ENCODE results near the gene FAM234B. TPM values are rescaled to one million over a fixed set of nuclear protein-coding genes. Genes with fewer than 3 reads are reported as not detected.

The FAM234B gene
- total RNA-seq, 1 experiment from 2014 or later: 20.8 TPM

DNA sequence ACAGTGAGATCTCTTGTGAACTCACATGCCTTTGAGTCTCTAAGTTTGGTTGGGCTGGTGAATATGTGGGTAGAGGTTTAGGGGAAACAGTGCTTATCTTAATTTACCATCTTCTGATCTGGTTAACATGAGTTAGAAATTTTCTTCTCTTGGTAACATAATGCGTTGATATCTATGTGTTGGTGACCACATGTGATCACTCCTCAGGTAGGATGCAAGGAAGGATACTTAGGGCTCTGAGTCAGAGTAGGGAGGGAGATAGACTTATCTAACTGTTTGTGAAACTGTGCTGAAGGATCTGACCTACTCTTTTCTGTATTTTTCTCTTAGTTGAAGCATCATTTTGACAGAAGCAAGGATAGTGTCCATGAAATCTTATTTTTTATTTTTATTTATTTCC is 23.1 kb downstream of the FAM234B start:
- no peak overlapping the region for H4K5ac ChIP-seq (ENCODE audit: insufficient read length, low read depth, low read length)
- H3K27ac ChIP-seq (ENCODE audit: insufficient read length, low read depth, low read length): no peak overlapping the region
- no peaks in the 10 kb centered on the region for H3K79me1 ChIP-seq (ENCODE audit: insufficient read depth, low read depth, low read length, poor library complexity, severe bottlenecking)
- no peaks in the 10 kb centered on the region for H3K4me1 ChIP-seq (ENCODE audit: insufficient read depth, low read length)
- H3K23me2 ChIP-seq (ENCODE audit: insufficient read length, low read depth, low read length, poor library complexity, severe bottlenecking): no peaks in the 10 kb centered on the region
- no peak overlapping the region for H2AFZ ChIP-seq (ENCODE audit: low read length)
- no peak overlapping the region for H3K23ac ChIP-seq (ENCODE audit: insufficient read length, low read depth, low read length)
- no peak overlapping the region for H3K4me2 ChIP-seq (ENCODE audit: insufficient read depth, insufficient read length, low read length)
- no peak overlapping the region for H2BK20ac ChIP-seq (ENCODE audit: low read depth, low read length, poor library complexity, severe bottlenecking)
- H2BK5ac ChIP-seq (ENCODE audit: insufficient read length, low read length): no peak overlapping the region
- H3K18ac ChIP-seq (ENCODE audit: insufficient read length, low read depth, low read length): no peak overlapping the region
- H3T11ph ChIP-seq (ENCODE audit: low read length): no peak overlapping the region
- Mint-ChIP-seq H3K36me3 (ENCODE audit: insufficient read depth in 1 of 3, low read depth in 3 of 3) (peaks cover 8 to 36% (median 36%) of the 10 kb centered on the region in 3 experiments; a peak in 6 of 7 replicates), H3K9me3 (no peaks in the 10 kb centered on the region), H3K27ac (peak overlapping the region in 1 of 3 experiments; percentile 15; a peak in 2 of 7 replicates), H3K4me3 (no peak overlapping the region), H3K4me1 (peaks cover 8 to 10% of the 10 kb centered on the region in 2 experiments), H3K27me3 (ENCODE audit: low read depth) (no peaks in the 10 kb centered on the region)
- no peak overlapping the region for H2BK120ac ChIP-seq (ENCODE audit: low read depth, low read length, poor library complexity, severe bottlenecking)
- no peak overlapping the region for H3K9ac ChIP-seq (ENCODE audit: extremely low read depth, insufficient read length, low read length)
- H2AK5ac ChIP-seq (ENCODE audit: insufficient read length, low read length): no peak overlapping the region
- H4K20me1 ChIP-seq (ENCODE audit: control insufficient read depth, insufficient read depth, insufficient read length): no peaks in the 10 kb centered on the region
- H2BK15ac ChIP-seq (ENCODE audit: low read depth, low read length): no peak overlapping the region
- 0 out of 2 replicates have a peak, but pooled peaks cover 2% of the 10 kb centered on the region for H3K79me2 ChIP-seq (ENCODE audit: insufficient read depth, low read length)
- no peak overlapping the region for H3K56ac ChIP-seq (ENCODE audit: insufficient read length, low read depth, low read length)
- no peak overlapping the region for H4K91ac ChIP-seq (ENCODE audit: insufficient read length, low read depth, low read length)
- DNase-seq: no peak
- no peaks in the 10 kb centered on the region for H3K9me3 ChIP-seq (ENCODE audit: control insufficient read depth, low read depth, low read length)
- H3K4ac ChIP-seq (ENCODE audit: low read depth, low read length): no peak overlapping the region
- TF ChIP-seq, protein P1, sequence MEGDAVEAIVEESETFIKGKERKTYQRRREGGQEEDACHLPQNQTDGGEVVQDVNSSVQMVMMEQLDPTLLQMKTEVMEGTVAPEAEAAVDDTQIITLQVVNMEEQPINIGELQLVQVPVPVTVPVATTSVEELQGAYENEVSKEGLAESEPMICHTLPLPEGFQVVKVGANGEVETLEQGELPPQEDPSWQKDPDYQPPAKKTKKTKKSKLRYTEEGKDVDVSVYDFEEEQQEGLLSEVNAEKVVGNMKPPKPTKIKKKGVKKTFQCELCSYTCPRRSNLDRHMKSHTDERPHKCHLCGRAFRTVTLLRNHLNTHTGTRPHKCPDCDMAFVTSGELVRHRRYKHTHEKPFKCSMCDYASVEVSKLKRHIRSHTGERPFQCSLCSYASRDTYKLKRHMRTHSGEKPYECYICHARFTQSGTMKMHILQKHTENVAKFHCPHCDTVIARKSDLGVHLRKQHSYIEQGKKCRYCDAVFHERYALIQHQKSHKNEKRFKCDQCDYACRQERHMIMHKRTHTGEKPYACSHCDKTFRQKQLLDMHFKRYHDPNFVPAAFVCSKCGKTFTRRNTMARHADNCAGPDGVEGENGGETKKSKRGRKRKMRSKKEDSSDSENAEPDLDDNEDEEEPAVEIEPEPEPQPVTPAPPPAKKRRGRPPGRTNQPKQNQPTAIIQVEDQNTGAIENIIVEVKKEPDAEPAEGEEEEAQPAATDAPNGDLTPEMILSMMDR (conservative IDR thresholded peaks at IDR 0.05): no peak
- no peak overlapping the region for H3K14ac ChIP-seq (ENCODE audit: insufficient read depth, low read length)
- H4K8ac ChIP-seq (replicated peaks; ENCODE audit: insufficient read length, low read depth, low read length): no peak overlapping the region
- H3K27me3 ChIP-seq (ENCODE audit: insufficient read depth, low read length): no peaks in the 10 kb centered on the region
- WGBS (ENCODE audit: extremely low coverage, insufficient read length, low lambda C conversion rate): no CpG with 5 or more reads among the region's 1 CpG
- no peak overlapping the region for H2BK12ac ChIP-seq (ENCODE audit: insufficient read length, low read depth, low read length)
